HCT116 (cell line): ENCODE measurements around the gene SLC10A7. TPM values are rescaled to one million over a fixed set of nuclear protein-coding genes. Genes with fewer than 3 reads are reported as not detected.

Source experiments
- ATAC-seq: fragments of 200-7000 bp; cut with Tn5 transposase; 2 replicates; pipeline ENCODE4 v1.9.1; 2020; ENCODE audit warnings: mild to moderate bottlenecking, moderate library complexity
- BruUV-seq: library from RNA; stranded (reverse); fragments of 400-500 nt; replicated peaks from 2 replicates; lab custom pipeline; 2021; lab: Mats Ljungman, UMichigan
- CTCF ChIA-PET: fragments of 300-600 bp; sonication (Branson Sonifier 250); formaldehyde crosslinking; loops from one replicate; lab custom pipeline; 2021; ENCODE audit warnings: antibody characterized with exemption; lab: Charles Lee
- POLR2A ChIA-PET: fragments of 300-600, 350-600 bp; sonication (Branson Sonifier 250); formaldehyde crosslinking; loops from one replicate; lab custom pipeline; 2021; ENCODE audit warnings: antibody characterized with exemption; lab: Charles Lee
- RAD21 ChIA-PET, 2 experiments: fragments of 300-600 bp; sonication (Branson Sonifier 250); formaldehyde crosslinking; loops; one replicate each; lab custom pipeline; 2023; ENCODE audit warnings: low total read pairs in 2 of 2; ENCODE audit not compliant: uncharacterized antibody in 2 of 2, unreplicated experiment in 2 of 2, low non-redundant PET in 1 of 2; lab: Charles Lee
- DNase-seq: peaks from one replicate; pipeline ENCODE4 v3.0.0-alpha.2; 2010; ENCODE audit warnings: low read depth, low spot score
- H2AFZ ChIP-seq: fragments of 200-600 bp; shearing (Covaris generic), sonication (generic); 2 replicates; pipeline ENCODE4 v1.6.1; 2017; ENCODE audit warnings: low read depth, mixed run types, mixed read lengths, antibody characterized with exemption, low read length; ENCODE audit not compliant: poor library complexity, severe bottlenecking
- H3K27ac ChIP-seq: 2 replicates; pipeline ENCODE4 v1.5.1; 2012; ENCODE audit warnings: low read depth, low read length
- H3K27me3 ChIP-seq: fragments of 200-600 bp; sonication (generic); 2 replicates; pipeline ENCODE4 v1.6.1; 2016; ENCODE audit warnings: mixed run types, low read length, mixed read lengths; ENCODE audit not compliant: insufficient read depth
- H3K36me3 ChIP-seq, 2 experiments: fragments of 200-500 bp in 1 of 2; fragments of 200-600 bp in 1 of 2; sonication (Bioruptor generic) in 1 of 2; sonication (generic) in 1 of 2; 2 replicates each; pipeline versions ENCODE4 v1.5.1 to v1.6.1; 2014 to 2016; ENCODE audit warnings: low read length in 2 of 2, inconsistent platforms in 1 of 2, mixed read lengths in 1 of 2, mixed run types in 1 of 2; ENCODE audit not compliant: insufficient read depth in 2 of 2, control insufficient read depth in 1 of 2
- H3K4me1 ChIP-seq, 2 experiments: fragments of 200-600 bp in 1 of 2; sonication (generic) in 1 of 2; 2 replicates each; pipeline versions ENCODE4 v1.5.1 to v1.6.1; 2012 to 2017; ENCODE audit warnings: low read length in 2 of 2, inconsistent platforms in 1 of 2, mild to moderate bottlenecking in 1 of 2, mixed read lengths in 1 of 2, mixed run types in 1 of 2, moderate library complexity in 1 of 2; ENCODE audit not compliant: insufficient read depth in 2 of 2, control insufficient read depth in 1 of 2
- H3K4me2 ChIP-seq: fragments of 200-600 bp; sonication (generic); 2 replicates; pipeline ENCODE4 v1.6.1; 2017; ENCODE audit warnings: mixed run types, low read length, mixed read lengths
- H3K4me3 ChIP-seq, 2 experiments: fragments of 200-600 bp in 1 of 2; sonication (generic) in 1 of 2; replicated peaks in 1 of 2; 2 replicates each; pipeline ENCODE4 v1.5.1; 2011 to 2016; ENCODE audit warnings: low read length in 2 of 2, control low read depth in 1 of 2, low read depth in 1 of 2, mild to moderate bottlenecking in 1 of 2, mixed read lengths in 1 of 2, mixed run types in 1 of 2
- H3K79me2 ChIP-seq: fragments of 200-600 bp; sonication (generic); 2 replicates; pipeline ENCODE4 v1.6.1; 2017; ENCODE audit warnings: mild to moderate bottlenecking, mixed run types, low read length, moderate library complexity, mixed read lengths; ENCODE audit not compliant: insufficient read depth
- H3K9ac ChIP-seq: fragments of 200-600 bp; sonication (generic); 2 replicates; pipeline ENCODE4 v1.6.1; 2016; ENCODE audit warnings: low read length, mixed read lengths
- H3K9me2 ChIP-seq: fragments of 200-600 bp; sonication (generic), shearing (Covaris generic); 2 replicates; pipeline ENCODE4 v1.6.1; 2017; ENCODE audit warnings: mixed run types, mild to moderate bottlenecking, moderate library complexity; ENCODE audit not compliant: insufficient read depth
- H3K9me3 ChIP-seq, 2 experiments: fragments of 200-500 bp in 1 of 2; fragments of 200-600 bp in 1 of 2; sonication (Bioruptor generic) in 1 of 2; sonication (generic) in 1 of 2; 2 replicates each; pipeline ENCODE4 v1.6.1; 2014 to 2017; ENCODE audit warnings: low read length in 2 of 2, mixed read lengths in 2 of 2, inconsistent platforms in 1 of 2, low read depth in 1 of 2, mild to moderate bottlenecking in 1 of 2, mixed run types in 1 of 2, moderate library complexity in 1 of 2; ENCODE audit not compliant: control insufficient read depth in 1 of 2, insufficient read depth in 1 of 2
- H4K20me1 ChIP-seq: fragments of 200-600 bp; sonication (generic), shearing (Covaris generic); 2 replicates; pipeline ENCODE4 v1.6.1; 2017; ENCODE audit warnings: mixed run types, mild to moderate bottlenecking, moderate library complexity; ENCODE audit not compliant: insufficient read depth
- EGR1 ChIP-seq: IDR thresholded peaks from 2 replicates; pipeline ENCODE4 v1.6.1; 2012; ENCODE audit warnings: low read depth
- ELF1 ChIP-seq: IDR thresholded peaks from 2 replicates; pipeline ENCODE4 v1.6.1; 2012; ENCODE audit warnings: low read depth, borderline replicate concordance
- EZH2phosphoT487 ChIP-seq: fragments of 200-600 bp; IDR thresholded peaks from 2 replicates; pipeline ENCODE4 v1.6.1; 2018; ENCODE audit warnings: antibody characterized with exemption, borderline replicate concordance
- JUND ChIP-seq: IDR thresholded peaks from 2 replicates; pipeline ENCODE4 v1.6.1; 2012
- REST ChIP-seq: IDR thresholded peaks from 2 replicates; pipeline ENCODE4 v1.6.1; 2012; ENCODE audit warnings: low read depth
- SRF ChIP-seq: IDR thresholded peaks from 2 replicates; pipeline ENCODE4 v1.6.1; 2012; ENCODE audit warnings: low read depth
- ZFX ChIP-seq: fragments of 450-650 bp; IDR thresholded peaks from 2 replicates; pipeline ENCODE4 v1.6.1; 2017
- ZNF274 ChIP-seq: fragments of 200-500 bp; sonication (Bioruptor generic); IDR thresholded peaks from 2 replicates; pipeline ENCODE4 v1.6.1; 2014; ENCODE audit warnings: mild to moderate bottlenecking, low read depth, low read length, inconsistent platforms
- intact Hi-C: fragments of 100-400 bp; cut with micrococcal nuclease; formaldehyde crosslinking; loops from 2 replicates; pipeline ENCODE4 v1.10.0; 2022
- total RNA-seq: library from RNA; stranded (reverse); gene quantifications from one replicate; pipeline ENCODE4 v1.2.1, GENCODE V29; 2021; ENCODE audit not compliant: unreplicated experiment
- TF ChIP-seq, protein P1 (sequence below), 3 experiments: fragments of 200-600 bp in 1 of 3; sonication (generic) in 1 of 3; IDR thresholded peaks in 2 of 3; conservative IDR thresholded peaks in 1 of 3; 2 replicates each; pipeline ENCODE4 v1.5.1; 2012 to 2017; ENCODE audit warnings: low read depth in 2 of 3, low read length in 2 of 3, antibody characterized with exemption in 1 of 3, borderline replicate concordance in 1 of 3, control low read depth in 1 of 3, mild to moderate bottlenecking in 1 of 3, mixed read lengths in 1 of 3, mixed run types in 1 of 3, moderate library complexity in 1 of 3; ENCODE audit not compliant: insufficient read depth in 1 of 3

SLC10A7 gene
- total RNA-seq, 1 experiment from 2014 or later, result 5.5 TPM

GRCh38 chr4:146271466-146271865 is 250.3 kb downstream of the SLC10A7 start:
- ChIA-PET CTCF (no interaction called here), POLR2A (no interaction called here), RAD21 (no interaction called here)
- no TSS peak for BruUV-seq
- Histone ChIP-seq H3K4me1 (no peaks in the 10 kb centered on the region), H3K9ac (no peak overlapping the region), H3K79me2 (no peaks in the 10 kb centered on the region), H3K4me2 (no peak overlapping the region), H3K9me3 (no peaks in the 10 kb centered on the region), H3K27ac (no peak overlapping the region), H3K27me3 (no peaks in the 10 kb centered on the region), H4K20me1 (no peaks in the 10 kb centered on the region), H3K36me3 (no peaks in the 10 kb centered on the region), H3K4me3 (no peak overlapping the region), H2AFZ (no peak overlapping the region), H3K9me2 (no peaks in the 10 kb centered on the region)
- intact Hi-C loops, result no loop called here
- DNase-seq, result no peak
- TF ChIP-seq ELF1, result no peak
- no peak for TF ChIP-seq SRF
- no peak for TF ChIP-seq ZNF274
- no peak for TF ChIP-seq REST
- TF ChIP-seq ZFX, result no peak
- TF ChIP-seq JUND, result no peak
- no peak for TF ChIP-seq EGR1
- TF ChIP-seq EZH2phosphoT487, result no peak
- TF ChIP-seq, protein P1, sequence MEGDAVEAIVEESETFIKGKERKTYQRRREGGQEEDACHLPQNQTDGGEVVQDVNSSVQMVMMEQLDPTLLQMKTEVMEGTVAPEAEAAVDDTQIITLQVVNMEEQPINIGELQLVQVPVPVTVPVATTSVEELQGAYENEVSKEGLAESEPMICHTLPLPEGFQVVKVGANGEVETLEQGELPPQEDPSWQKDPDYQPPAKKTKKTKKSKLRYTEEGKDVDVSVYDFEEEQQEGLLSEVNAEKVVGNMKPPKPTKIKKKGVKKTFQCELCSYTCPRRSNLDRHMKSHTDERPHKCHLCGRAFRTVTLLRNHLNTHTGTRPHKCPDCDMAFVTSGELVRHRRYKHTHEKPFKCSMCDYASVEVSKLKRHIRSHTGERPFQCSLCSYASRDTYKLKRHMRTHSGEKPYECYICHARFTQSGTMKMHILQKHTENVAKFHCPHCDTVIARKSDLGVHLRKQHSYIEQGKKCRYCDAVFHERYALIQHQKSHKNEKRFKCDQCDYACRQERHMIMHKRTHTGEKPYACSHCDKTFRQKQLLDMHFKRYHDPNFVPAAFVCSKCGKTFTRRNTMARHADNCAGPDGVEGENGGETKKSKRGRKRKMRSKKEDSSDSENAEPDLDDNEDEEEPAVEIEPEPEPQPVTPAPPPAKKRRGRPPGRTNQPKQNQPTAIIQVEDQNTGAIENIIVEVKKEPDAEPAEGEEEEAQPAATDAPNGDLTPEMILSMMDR (IDR thresholded peaks at IDR 0.05 in 2 of 3, conservative IDR thresholded peaks at IDR 0.05 in 1 of 3; ENCODE audit: borderline replicate concordance in 1 of 3, insufficient read depth in 1 of 3, low read depth in 2 of 3, low read length in 2 of 3), result no peak
- no peak for ATAC-seq
